HG02642 (cell line): Measurements from ENCODE around the gene C14orf93.
A peak's percentile ranks its signal among the peaks of the same experiment; 100 is the strongest.

Experiments used
- ATAC-seq: cut with Tn5 transposase; IDR thresholded peaks from one replicate; pipeline ENCODE4 v1.9.1; 2021; ENCODE audit warnings: mild to moderate bottlenecking; ENCODE audit not compliant: unreplicated experiment, poor library complexity

The C14orf93 gene

GRCh38 chr14:23009939-23010726 is at the start of gene C14orf93:
TSS of gene C14orf93 (minus strand) at chr14:23010143. CDS start at chr14:22999023, 11,120 bp downstream.
- ATAC-seq = peak; percentile 33

GRCh38 chr14:23058654-23059504 is 48.9 kb upstream of the C14orf93 start:
- ATAC-seq = no peak

GRCh38 chr14:23057757-23058653 is 48.1 kb upstream of the C14orf93 start:
- peak; percentile 69 for ATAC-seq

DNA sequence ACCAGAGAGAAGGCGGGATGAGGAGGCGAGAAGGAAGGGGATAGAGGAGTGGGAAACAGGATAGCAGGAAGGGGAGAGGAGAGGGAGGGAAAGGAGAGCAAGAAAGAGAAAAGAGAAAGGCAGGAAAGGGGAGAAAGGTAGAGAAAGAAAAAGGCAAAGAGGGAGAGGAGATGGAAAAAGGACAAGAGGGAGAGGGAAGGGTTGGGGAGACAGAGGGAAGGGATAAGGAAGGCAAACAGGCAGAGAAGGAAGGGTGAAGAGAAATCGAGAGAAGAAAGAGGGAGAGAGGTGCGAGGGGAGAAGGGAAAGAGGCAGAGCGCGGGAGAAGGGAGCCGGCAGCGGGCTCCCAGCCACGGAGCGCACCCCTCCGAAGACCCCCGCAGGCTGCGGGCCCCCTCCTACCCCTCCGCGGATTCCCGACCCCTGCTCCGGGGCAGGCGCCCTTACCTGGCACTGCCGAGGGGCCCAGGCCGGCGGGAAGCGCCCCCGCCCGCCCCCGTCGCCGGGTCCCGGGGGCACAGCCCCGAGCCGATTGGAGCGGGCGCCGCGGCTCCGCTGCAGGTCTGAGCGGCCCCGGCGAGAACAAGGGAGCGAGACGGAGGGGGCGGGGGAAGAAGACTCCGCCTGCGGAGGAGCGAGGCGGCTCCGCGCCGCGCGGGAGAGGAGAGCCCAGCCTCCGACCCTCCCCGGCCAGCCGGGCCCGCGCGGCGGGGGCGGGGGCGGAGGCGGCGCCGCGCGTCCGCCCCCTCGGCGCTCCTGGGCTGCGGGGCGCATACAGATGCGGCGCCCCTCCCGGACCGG is 47.2 kb upstream of the C14orf93 start, which contains the start of gene CDH24:
Gene CDH24 (minus strand): TSS at position 565 of the 801 bp plus-strand sequence. CDS start 1,787 bp downstream, outside the sequence.
- ATAC-seq = peak; percentile 49

DNA sequence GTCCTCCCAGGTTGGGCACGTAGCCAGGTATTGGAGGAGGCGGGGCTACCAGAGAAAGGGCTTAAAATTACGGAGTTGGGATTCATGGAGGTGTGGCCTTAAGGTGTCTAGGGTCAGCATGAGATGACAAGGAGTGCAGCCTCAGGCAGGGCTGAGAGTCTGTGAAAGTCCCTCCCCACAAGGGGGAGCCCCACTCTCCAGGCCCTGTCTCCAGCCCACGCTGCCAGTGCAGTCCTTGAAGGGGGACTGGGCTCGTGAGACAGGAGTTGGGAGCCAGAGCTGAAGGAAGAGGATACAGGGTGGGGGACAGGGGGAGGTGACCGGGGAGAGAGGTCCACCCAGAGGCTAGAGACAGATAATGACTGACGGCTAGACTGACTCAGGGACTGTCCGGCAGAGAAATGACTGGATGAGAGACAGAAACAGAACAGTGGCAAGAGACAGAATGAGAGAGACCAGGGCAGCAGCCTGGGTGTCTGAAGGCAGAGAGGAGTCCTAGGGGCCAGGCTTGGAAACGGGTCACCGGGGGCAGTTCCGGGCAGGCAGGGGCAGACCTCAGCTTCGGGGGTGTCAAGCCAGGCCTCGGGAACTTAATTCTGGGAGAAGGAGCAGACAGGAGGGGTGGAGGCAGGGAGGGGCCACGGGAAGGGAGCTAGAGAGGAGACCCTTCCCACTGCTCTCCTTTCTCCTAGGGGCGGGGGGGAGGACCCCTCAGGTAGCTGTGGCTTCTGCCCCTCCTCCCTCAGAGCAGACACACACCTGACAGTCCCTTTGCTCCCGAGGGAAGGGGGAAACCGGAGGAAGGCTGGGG is 46.4 kb upstream of the C14orf93 start:
- ATAC-seq = peak; percentile 63

DNA sequence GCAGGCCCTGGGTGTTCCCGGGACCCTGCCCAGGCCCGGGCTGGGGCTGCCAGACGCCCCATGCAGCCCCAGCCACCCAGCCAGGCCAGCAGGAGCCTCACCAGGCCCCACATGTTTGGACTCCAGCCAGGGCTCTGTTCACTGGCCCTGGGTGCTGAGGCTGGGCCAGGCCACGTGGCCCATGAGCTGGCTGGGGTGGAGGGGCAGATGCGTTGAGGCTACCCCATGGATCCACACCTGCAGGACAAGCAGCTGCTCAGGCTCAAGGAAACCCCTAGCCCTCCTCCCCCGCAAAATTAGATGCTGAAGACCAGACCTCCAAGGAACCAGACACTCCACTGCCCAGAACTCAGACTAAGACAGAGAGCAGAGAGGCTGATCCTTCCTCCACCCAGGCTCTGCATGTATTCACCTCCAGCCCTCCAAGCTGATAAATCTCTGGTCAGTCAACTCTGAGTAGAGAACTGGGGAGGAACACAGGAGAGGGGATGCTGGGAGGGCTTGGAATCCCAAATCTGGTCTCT is 45.7 kb upstream of the C14orf93 start:
- ATAC-seq = no peak

DNA sequence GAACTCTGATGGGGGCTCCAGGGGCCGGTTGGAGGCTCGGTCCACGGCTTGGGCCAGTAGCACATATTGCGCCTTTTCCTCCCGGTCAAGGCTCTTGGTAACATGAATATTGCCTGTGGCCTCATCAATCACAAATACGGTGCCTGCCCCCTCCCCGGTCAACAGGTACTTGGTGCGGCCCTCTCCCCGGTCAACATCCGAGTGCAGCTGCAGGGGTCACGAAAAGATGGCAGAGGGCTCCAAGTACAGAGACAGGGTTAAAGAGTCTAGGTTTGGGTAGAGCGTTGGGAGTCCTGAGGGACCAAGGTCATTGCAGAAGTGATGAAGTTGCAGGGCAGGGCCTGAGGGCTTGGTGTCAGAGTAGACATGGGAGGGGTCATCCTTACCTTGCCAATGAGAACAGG is 45.2 kb upstream of the C14orf93 start:
- no peak for ATAC-seq

- no peak for ATAC-seq
These were observed 44.3 kb upstream of the C14orf93 start for GRCh38 chr14:23054000-23054811.

GRCh38 chr14:23053426-23053825 is 43.5 kb upstream of the C14orf93 start:
- no peak for ATAC-seq

DNA sequence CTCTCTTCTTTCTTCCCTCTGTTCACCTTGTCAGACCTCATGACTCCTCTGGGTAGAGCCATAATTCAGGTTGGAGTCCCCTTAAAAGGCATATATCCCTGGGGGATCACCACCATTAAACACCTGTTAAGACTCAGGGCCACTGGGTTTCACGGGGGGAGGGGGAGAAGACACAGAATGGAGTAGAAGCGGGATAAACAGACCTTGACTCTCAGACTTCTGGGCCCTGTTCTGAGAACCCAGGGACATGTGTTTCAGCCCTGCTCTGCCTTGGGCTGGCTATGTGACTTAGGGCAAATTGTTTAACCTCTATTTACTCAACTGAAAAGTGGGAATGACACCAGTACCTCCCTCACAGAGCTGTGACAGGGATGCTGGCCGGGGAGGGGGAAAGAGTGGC is 42.7 kb upstream of the C14orf93 start:
- no peak for ATAC-seq

- no peak for ATAC-seq
These were observed 42.3 kb upstream of the C14orf93 start for GRCh38 chr14:23052182-23052623.

DNA sequence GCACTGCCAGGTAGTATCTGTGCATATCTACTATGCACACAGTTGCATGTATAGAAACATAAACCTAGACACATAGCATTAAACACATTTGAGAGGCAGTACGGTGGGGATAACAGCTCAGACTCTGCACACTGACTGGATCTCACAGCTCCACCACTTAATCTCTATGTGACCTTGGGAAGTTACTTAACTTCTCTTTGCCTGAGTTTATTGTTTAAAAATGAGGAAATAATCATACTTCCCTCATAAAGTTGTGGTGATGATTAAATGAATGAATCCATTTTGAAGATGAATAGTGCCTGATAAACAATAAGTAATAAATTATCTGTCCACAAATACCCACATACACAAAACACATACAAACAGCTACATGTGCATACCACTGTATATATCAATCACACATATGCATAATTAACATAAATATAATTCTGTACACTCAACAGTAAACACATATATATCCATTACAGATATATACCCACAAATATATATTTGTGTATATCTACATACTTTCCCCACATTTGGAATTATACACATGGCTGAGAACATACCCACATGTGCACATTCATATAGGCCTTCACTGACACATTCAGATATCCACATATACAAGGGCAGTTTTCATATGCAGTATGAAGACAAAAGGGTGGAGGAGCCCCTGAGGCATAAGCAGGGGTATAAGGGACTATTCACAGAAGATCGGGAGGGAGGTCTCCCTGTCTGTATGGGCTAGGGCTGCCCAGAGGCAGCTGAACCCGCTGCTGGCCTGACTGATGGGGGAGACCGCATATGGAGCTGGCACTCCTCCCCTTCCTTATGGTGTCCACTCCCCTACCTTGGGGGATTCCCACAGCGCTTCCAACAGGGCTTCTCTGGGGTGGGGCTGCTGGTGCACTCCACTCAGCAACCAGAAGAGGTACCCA is 41.5 kb upstream of the C14orf93 start:
- ATAC-seq = no peak

GRCh38 chr14:23049011-23049410 is 39.1 kb upstream of the C14orf93 start:
- no peak for ATAC-seq

DNA sequence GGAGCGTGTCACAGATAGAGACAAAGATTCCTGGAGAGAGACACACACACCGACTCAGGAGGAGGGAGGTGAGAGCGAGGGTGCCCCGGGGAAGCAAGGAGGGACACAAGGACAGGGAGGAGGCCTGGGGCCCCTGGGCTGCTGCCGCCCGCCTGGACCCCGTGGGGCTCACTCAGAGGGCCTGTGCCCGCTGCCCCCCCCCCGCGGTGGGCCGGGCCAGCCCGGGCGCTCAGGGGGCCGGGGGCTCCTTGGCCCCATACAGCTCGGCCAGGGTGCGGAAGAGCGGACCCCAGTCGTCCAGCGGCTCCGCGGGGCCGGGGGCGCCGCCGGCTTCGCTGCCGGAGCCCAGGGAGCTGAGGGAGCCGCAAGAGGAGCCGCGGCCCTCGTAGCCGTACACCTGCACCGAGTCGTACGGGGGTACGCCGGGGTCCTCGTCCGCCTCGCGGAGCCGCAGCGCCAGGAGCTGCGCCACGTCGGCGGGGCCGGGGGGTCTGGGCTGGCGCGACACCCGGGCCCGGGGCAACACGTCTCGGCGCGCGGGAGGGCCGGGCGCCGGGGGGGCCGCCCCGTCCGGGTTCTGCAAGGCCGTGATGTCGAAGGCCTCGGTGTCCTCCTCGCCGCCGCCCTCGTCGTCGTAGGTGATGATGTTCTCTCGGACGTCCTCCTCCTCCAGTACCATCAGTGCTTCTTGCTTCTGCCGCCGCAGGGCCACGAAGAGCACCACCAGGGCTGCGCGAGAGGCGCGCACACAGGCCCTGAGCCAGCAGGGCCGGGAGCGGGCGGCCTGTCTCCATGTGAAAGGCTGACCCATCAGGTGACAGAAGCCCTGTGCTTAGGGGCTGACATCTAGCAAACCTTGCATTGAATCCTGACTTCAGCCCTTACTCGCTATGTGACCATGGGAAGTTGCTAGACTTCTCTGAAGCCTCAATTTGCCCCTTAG is 38.1 kb upstream of the C14orf93 start:
- no peak for ATAC-seq

GRCh38 chr14:23047034-23047634 is 37.2 kb upstream of the C14orf93 start:
- ATAC-seq = no peak
